Midbrain (tissue), 1 donor: ENCODE results near the gene CCDC92B.
"Not testable (repeated sequence)": the region's sequence is repeated elsewhere in the genome, so short reads cannot be mapped to it uniquely, and the experiment has no call there.

Experiments used
- DNase-seq: peaks from one replicate; lab custom pipeline; 2025; lab: John Stamatoyannopoulos, UW

Gene CCDC92B

GRCh38 chr17:2749058-2749783 is at the start of gene CCDC92B:
Gene CCDC92B, minus strand, starts transcription at chr17:2749652. Its CDS starts 14,507 bp downstream, at chr17:2735145.
- no peak for DNase-seq

GRCh38 chr17:2798678-2799077 is 49.2 kb upstream of the CCDC92B start:
- DNase-seq, result no peak

DNA sequence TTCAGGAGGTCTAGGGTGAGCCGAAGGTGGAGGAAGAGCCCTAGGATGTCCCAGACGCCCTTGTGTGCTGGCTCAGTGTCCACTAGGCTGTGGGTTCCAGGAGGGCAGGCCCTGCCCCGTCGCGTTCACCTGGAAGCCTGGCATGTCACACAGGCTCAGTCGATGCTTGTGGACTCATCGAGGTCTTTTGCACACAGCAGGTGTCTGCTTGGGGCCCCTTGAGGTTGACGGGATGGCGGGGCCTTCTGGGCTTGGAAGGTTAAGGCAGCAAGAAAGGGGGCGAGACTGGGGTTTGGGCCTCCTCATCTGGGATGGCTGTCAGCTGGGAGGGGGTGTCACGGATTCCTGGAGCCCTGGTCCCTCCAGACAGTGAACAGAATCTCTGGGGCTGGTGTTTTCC is 48.7 kb upstream of the CCDC92B start:
- no peak for DNase-seq

- no peak for DNase-seq
Observed at GRCh38 chr17:2797637-2798036, 48.2 kb upstream of the CCDC92B start.

GRCh38 chr17:2797226-2797625 is 47.8 kb upstream of the CCDC92B start:
- DNase-seq, result no peak

DNA sequence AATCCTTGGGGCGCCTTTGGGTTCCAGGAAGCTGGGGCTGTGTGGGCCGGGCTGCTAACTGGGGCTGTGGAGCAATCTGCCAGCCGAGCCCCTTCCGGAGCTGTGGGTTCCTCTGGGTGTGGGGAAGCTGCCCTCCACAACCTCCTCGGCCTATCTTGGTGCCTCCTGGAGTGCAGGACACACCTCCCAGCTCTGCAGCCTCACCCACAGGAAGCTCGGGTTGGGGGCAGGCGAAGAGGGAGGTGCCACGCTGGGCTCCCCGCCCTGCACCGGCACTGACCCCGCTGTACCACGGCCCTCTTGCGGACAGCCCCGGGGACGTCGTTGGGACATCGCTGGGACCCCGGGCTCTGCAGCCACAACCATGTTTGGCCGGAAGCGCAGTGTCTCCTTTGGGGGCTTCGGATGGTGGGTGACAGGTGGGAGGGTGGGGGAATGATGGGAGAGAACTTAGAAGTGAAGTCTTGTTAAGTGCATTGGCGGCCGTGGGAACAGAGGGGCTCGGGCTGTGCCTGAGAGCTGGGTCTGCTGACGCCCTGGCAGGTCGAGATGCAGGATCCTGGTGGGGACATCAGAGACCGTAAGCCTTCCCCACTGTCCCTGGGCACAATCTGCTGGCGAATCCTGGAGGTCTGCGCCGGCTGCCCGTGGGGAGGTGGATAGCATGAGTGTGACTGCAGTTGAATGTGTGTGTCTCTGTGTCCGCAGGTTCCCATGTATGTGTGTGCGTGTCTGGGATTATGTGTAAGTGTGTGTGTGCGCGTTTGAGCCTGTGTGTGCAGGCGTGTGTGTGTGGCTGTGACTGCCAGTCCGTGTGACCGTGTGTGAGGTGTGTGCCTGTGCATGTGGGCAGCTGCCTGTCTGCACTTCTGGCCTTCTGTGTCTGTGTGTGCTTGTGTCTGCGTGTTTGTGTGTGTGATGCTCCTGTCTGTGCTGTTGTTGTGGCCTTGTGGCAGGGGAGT is 47.0 kb upstream of the CCDC92B start, which contains the start of gene RAP1GAP2:
Gene RAP1GAP2, plus strand, starts transcription at position 275 of the 962 bp plus-strand sequence. Its CDS starts 90 bp downstream, at position 365.
- DNase-seq, result peak; percentile 19

- DNase-seq, result no peak
Observed at GRCh38 chr17:2795441-2796163, 46.1 kb upstream of the CCDC92B start.

DNA sequence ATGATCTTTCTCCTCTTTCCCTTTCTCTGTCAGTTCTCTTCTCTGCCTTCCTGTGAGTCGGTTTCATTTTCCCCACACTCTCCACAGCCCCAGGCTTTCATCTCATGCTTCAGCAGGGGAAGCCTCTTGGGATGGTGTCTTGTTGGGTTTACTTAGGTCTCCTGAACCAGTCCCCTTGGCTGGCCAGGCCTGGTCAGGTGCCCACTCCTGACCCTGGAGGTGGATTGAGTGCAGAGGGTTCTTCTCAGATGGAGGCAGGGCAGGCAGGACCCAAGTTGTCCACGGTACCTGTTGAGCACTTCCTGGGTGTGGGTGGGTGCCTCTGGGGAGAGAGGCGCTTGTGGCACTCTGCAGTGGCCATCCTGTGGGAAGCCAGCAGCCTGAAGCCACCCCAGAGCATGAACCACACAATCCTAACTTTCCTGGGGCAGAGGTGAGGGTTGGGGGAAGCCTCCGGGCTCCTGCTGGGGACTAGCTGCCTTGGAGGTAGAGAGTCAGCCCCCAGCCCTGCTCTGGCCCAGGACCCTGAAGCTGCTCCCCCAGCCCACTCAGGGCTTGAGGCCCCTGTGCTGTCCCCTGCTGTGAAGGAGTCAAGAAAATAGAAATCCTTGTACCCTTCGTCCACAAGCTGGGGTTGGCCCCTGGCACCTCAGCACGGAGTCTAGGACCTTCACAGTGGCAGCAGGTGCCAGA is 44.8 kb upstream of the CCDC92B start:
- no peak for DNase-seq

DNA sequence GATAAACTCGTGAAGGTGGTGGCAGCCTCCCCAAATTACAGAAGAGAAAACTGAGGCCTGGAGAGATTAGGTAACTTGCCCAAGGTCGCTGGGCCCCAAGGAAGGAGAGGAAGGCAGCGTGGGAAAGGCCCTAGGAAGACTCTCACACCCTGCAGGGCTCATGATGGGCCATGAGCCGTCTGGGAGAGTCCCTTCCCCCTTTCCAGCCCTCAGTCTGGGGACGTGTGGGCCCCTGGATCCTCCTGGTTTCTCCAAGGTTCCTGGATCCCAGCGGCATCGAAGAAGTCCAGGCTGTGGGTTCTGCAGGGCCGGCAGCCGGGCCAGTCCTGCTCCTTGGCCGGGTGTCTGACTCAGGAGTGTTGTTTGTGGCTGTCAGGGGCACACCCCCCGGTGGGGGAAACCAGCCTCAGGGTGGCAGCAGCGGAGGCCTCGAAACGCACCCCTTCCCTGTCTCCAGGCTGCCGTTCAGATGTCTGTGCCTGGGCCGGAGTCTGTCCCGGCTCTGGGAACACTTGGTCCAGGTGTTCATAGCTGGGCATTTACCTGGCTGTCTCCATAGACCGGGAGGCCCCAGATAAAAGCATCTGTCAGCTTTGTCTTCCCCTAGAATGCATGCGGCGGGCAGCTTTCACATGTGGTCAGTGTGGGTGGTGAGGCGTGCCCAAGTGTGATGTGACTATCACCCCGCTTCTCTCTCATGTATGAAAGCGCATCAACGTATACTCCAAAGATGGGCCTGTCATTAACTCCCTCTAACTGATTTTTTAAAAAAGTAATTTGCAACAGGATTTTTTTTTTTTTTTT is 43.1 kb upstream of the CCDC92B start:
- no peak for DNase-seq

DNA sequence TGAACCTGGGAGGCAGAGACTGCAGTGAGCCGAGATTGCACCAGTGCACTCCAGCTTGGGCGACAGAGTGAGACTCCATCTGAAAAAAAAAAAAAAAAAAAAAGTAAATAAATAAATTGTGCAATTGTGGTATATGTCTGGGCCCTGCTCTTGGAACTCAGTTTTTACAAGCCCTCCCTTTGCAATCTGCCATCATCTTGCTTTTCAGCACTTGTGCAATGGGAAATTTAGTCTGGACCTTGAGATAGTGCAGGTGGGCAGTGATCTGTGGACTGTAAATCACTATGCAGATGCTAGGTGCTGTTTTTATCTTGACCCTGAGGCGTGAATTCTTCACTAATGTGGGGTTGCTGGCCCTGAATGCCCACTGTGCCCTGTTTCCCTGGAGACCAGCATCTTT is 40.2 kb upstream of the CCDC92B start:
- DNase-seq, result no peak

DNA sequence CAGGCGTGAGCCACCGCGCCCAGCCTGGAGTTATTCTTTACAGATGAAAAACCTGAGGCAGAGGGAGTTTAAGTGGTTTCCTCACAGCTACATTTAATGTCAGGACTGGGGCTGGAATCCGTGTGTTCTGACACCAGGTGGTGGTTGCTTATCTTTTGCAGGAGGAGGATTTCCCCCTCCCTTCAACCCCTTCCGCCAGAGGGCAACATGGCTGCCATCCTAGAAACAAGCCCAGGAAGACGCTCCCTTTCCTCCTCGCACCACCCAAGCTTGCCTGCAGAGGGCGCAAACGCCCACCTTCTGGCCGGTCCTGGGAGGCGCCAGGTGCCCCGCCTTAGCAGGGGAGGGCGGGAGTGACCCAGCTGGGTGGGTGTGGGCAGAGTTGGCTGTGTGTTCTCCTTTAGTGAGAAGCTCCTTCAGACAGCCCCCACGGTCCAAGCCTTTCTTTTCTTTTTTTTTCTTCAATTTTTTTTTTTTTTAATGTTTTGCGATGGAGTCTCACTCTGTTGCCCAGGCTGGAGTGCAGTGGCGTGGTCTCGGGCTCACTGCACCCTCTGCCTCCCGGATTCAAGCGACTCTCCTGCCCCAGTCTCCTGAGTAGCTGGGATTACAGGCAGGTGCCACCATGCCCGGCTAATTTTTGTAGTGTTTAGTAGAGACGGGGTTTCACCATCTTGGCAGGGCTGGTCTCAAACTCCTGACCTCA is 36.9 kb upstream of the CCDC92B start:
- DNase-seq, result peak; percentile 67

DNA sequence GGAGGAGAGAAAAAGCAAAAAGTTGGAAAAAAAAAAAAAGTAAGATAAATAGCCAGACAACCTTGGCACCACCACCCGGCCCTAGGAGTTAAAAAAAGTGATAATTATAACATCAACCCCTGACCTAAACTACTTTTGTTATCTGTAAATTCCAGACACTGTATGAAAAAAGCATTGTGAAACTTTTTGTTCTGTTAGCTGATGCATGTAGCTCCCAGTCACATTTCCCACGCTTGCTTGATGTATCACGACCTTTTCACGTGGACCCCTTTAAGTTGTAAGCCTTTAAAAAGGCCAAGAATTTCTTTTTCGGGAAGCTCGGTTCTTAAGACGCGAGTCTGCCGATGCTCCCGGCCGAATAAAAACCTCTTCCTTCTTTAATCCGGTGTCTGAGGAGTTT is 35.9 kb upstream of the CCDC92B start:
- not testable (repeated sequence) for DNase-seq

DNA sequence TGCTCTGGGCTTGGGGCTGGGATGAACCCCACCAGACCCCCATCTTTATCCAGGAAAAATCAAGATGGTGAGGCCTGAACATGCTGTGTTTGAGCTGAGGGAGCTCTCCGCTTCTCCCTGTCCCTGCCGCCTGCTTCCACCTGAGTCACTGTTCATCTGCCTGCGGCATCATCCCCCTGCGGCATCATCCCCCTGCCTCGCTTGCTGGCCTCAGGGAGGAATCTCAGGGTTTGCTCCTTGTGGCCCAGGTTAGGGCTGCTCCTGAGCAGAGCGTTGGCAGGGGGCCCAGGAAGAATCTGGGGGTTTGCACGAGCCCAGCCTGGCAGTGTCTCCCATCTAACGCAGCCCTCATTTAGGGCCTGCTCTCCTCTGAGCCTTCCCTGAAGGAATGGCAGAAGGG is 35.4 kb upstream of the CCDC92B start:
- no peak for DNase-seq

- no peak for DNase-seq
Observed at GRCh38 chr17:2783310-2784030, 34.0 kb upstream of the CCDC92B start.

GRCh38 chr17:2782055-2782454 is 32.6 kb upstream of the CCDC92B start:
- no peak for DNase-seq

- not testable (repeated sequence) for DNase-seq
Observed at GRCh38 chr17:2781598-2781997, 32.1 kb upstream of the CCDC92B start.

- no peak for DNase-seq
Observed at GRCh38 chr17:2780931-2781454, 31.5 kb upstream of the CCDC92B start.

GRCh38 chr17:2780256-2780655 is 30.8 kb upstream of the CCDC92B start:
- no peak for DNase-seq

DNA sequence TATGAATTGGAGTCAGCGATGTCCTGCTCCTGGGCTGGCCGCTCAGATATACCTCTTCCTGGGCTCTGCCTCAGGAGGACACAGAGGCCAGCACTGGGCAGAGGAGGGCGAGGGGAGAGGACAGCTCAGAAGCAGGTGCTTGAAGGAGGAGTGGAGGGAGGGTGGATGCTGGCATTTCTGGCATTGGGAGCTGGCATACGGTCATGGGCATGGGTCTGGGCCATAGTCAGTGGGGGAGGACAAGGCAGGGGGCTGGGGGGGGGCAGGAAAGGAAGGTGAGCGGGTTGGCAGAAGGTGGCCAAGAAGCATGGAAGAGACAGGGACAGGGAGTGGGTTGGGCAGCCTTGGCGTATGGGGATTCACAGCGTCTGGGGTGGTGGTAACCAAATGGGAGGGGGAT is 30.1 kb upstream of the CCDC92B start:
- DNase-seq, result no peak
